Neural cell (in vitro differentiated cells): ENCODE measurements around the gene TPSG1. TPM values are rescaled to one million over a fixed set of nuclear protein-coding genes. Genes with fewer than 3 reads are reported as not detected.

Experiments used
- H2AFZ ChIP-seq: fragments of 200-600, 300-800 bp; sonication (generic), shearing (Covaris generic); 2 replicates; pipeline ENCODE4 v1.6.0; 2014; ENCODE audit warnings: low read depth, mild to moderate bottlenecking, antibody characterized with exemption, low read length, moderate library complexity
- H3F3A ChIP-seq: fragments of 200-600 bp; shearing (Covaris generic); 2 replicates; pipeline ENCODE4 v1.6.1; 2016; ENCODE audit warnings: mild to moderate bottlenecking, moderate library complexity, mixed read lengths, antibody characterized with exemption, low read length; ENCODE audit not compliant: insufficient read depth, poor library complexity, severe bottlenecking
- H3K27ac ChIP-seq: fragments of 200-600, 300-800 bp; sonication (generic), shearing (Covaris generic); 2 replicates; pipeline ENCODE4 v1.5.1; 2014; ENCODE audit warnings: mild to moderate bottlenecking, low read length, moderate library complexity
- H3K27me3 ChIP-seq: fragments of 300-800, 200-600 bp; sonication (generic), shearing (Covaris generic); 2 replicates; pipeline ENCODE4 v1.6.0; 2014; ENCODE audit warnings: mild to moderate bottlenecking, low read depth, low read length, moderate library complexity; ENCODE audit not compliant: insufficient read depth
- H3K36me3 ChIP-seq: fragments of 300-800, 200-600 bp; sonication (generic), shearing (Covaris generic); 2 replicates; pipeline ENCODE4 v1.5.1; 2014; ENCODE audit warnings: mild to moderate bottlenecking, antibody characterized with exemption, low read length, moderate library complexity; ENCODE audit not compliant: insufficient read depth
- H3K4me2 ChIP-seq: fragments of 300-800, 200-600 bp; sonication (generic), shearing (Covaris generic); 2 replicates; pipeline ENCODE4 v1.6.0; 2014; ENCODE audit warnings: mild to moderate bottlenecking, low read length
- H3K4me3 ChIP-seq: fragments of 300-800, 200-600 bp; sonication (generic), shearing (Covaris generic); 2 replicates; pipeline ENCODE4 v1.5.1; 2014; ENCODE audit warnings: mild to moderate bottlenecking, low read length, moderate library complexity
- H3K79me2 ChIP-seq: fragments of 200-600 bp; shearing (Covaris generic); replicated peaks from 2 replicates; pipeline ENCODE4 v1.6.0; 2014; ENCODE audit warnings: mild to moderate bottlenecking, low read length, moderate library complexity; ENCODE audit not compliant: insufficient read depth
- H3K9ac ChIP-seq: fragments of 300-800, 200-600 bp; sonication (generic), shearing (Covaris generic); 2 replicates; pipeline ENCODE4 v1.6.1; 2016; ENCODE audit warnings: mild to moderate bottlenecking, low read length, mixed read lengths
- H3K9me2 ChIP-seq: fragments of 200-600 bp; shearing (Covaris generic); 2 replicates; pipeline ENCODE4 v1.6.1; 2016; ENCODE audit warnings: mild to moderate bottlenecking, low read length, mixed read lengths; ENCODE audit not compliant: insufficient read depth
- H3K9me3 ChIP-seq: fragments of 200-600, 300-800 bp; sonication (generic), shearing (Covaris generic); 2 replicates; pipeline ENCODE4 v1.6.1; 2016; ENCODE audit warnings: mild to moderate bottlenecking, mixed run types, low read length, moderate library complexity, mixed read lengths
- H4K20me1 ChIP-seq: fragments of 200-600 bp; shearing (Covaris generic); 2 replicates; pipeline ENCODE4 v1.6.1; 2016; ENCODE audit warnings: mild to moderate bottlenecking, mixed run types; ENCODE audit not compliant: insufficient read depth
- EP300 ChIP-seq: fragments of 450-650 bp; conservative IDR thresholded peaks from 2 replicates; pipeline ENCODE4 v1.6.1; 2014; ENCODE audit warnings: antibody characterized with exemption, mild to moderate bottlenecking, moderate library complexity; ENCODE audit not compliant: poor library complexity, severe bottlenecking
- EZH2 ChIP-seq: fragments of 200-600, 300-800 bp; shearing (Covaris generic), sonication (generic); IDR thresholded peaks from 2 replicates; pipeline ENCODE4 v1.6.1; 2014; ENCODE audit warnings: antibody characterized with exemption, low read length, borderline replicate concordance, mild to moderate bottlenecking; ENCODE audit not compliant: insufficient read depth, poor library complexity, severe bottlenecking
- MXI1 ChIP-seq: fragments of 450-650 bp; conservative IDR thresholded peaks from 2 replicates; pipeline ENCODE4 v1.6.1; 2014; ENCODE audit warnings: antibody characterized with exemption, mild to moderate bottlenecking; ENCODE audit not compliant: poor library complexity, severe bottlenecking
- POLR2AphosphoS5 ChIP-seq: IDR thresholded peaks from 2 replicates; pipeline ENCODE4 v1.6.1; 2012
- RAD21 ChIP-seq: fragments of 450-650 bp; conservative IDR thresholded peaks from 2 replicates; pipeline ENCODE4 v1.6.1; 2014; ENCODE audit warnings: antibody characterized with exemption, mild to moderate bottlenecking, moderate library complexity
- REST ChIP-seq: IDR thresholded peaks from 2 replicates; pipeline ENCODE4 v1.6.1; 2012; ENCODE audit warnings: borderline replicate concordance
- SMC3 ChIP-seq: fragments of 450-650 bp; conservative IDR thresholded peaks from 2 replicates; pipeline ENCODE4 v1.6.1; 2014; ENCODE audit warnings: antibody characterized with exemption, mild to moderate bottlenecking, moderate library complexity; ENCODE audit not compliant: poor library complexity
- TAF1 ChIP-seq: IDR thresholded peaks from 2 replicates; pipeline ENCODE4 v1.6.1; 2012; ENCODE audit warnings: low read depth
- polyA plus RNA-seq: library from polyadenylated mRNA; depleted of rRNA; stranded (reverse); fragments of >200 nt; gene quantifications from 2 replicates; pipeline ENCODE4 v1.2.3, GENCODE V29; 2014
- TF ChIP-seq, protein P1 (sequence below): fragments of 450-650 bp; IDR thresholded peaks from 2 replicates; pipeline ENCODE4 v1.5.1; 2014; ENCODE audit warnings: antibody characterized with exemption, mild to moderate bottlenecking, moderate library complexity; ENCODE audit not compliant: poor library complexity, severe bottlenecking

The TPSG1 gene
- polyA plus RNA-seq, 1 donor from 2014 or later = not detected

- TF ChIP-seq EP300 (no peak), SMC3 (no peak), RAD21 (no peak), EZH2 (no peak), TAF1 (no peak), REST (no peak)
- TF ChIP-seq, protein P1, sequence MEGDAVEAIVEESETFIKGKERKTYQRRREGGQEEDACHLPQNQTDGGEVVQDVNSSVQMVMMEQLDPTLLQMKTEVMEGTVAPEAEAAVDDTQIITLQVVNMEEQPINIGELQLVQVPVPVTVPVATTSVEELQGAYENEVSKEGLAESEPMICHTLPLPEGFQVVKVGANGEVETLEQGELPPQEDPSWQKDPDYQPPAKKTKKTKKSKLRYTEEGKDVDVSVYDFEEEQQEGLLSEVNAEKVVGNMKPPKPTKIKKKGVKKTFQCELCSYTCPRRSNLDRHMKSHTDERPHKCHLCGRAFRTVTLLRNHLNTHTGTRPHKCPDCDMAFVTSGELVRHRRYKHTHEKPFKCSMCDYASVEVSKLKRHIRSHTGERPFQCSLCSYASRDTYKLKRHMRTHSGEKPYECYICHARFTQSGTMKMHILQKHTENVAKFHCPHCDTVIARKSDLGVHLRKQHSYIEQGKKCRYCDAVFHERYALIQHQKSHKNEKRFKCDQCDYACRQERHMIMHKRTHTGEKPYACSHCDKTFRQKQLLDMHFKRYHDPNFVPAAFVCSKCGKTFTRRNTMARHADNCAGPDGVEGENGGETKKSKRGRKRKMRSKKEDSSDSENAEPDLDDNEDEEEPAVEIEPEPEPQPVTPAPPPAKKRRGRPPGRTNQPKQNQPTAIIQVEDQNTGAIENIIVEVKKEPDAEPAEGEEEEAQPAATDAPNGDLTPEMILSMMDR = no peak
- no peak overlapping the region for H3K27ac ChIP-seq
- no peaks in the 10 kb centered on the region for H3F3A ChIP-seq
- no peak overlapping the region for H3K9ac ChIP-seq
- H3K79me2 ChIP-seq = no peaks in the 10 kb centered on the region
- H3K4me2 ChIP-seq = no peak overlapping the region
- no peaks in the 10 kb centered on the region for H3K9me2 ChIP-seq
- H3K9me3 ChIP-seq = no peaks in the 10 kb centered on the region
- no peaks in the 10 kb centered on the region for H3K36me3 ChIP-seq
- H3K27me3 ChIP-seq = peaks cover 15% of the 10 kb centered on the region
- no peaks in the 10 kb centered on the region for H4K20me1 ChIP-seq
- no peak overlapping the region for H3K4me3 ChIP-seq
- H2AFZ ChIP-seq = no peak overlapping the region
Measured at GRCh38 chr16:1259760-1260068, 34.6 kb upstream of the TPSG1 start.

DNA sequence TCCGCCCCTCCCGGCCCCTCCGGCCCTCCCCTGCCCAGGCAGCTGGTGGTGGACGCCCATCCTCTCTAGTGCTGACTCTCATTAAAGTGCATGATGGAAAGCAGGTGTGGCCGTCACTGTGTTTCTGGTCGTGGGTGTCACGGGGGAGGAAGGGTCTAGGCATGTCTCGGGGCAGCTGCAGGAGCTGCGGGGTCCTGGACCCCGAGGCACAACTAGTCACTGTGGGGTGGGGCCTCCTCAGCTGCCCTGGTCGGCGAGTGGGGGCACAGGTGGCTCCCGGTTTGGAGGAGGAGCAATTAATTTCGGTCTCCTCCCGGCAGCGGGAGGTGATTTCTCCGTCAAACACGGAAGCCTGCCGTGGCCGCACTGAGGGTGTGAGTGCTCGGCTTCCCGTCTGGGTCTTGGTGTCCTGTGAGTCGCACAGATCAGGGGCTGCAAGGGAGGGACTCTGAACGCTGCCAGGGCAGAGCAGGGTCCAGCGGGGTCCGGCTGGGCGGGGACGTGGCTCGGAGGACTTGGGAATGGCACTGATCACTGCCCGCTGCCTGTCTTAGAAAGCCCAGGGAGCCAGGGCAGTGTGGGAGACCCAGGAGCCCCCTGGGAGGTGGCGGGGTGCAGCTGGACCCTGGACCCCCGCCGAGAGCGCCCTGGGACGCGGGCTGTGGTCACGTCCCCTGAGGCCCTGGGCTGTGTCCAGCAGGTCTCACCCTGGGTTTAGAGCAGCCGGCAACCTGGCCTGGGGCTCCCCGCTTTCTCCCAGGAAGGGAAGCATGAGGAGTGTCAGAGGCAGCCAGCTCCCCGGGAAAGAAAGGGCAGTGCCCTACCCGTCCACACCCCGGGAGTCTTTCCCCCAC, 34.1 kb upstream of the TPSG1 start:
- Histone ChIP-seq H3K9me2 (no peaks in the 10 kb centered on the region), H3K27ac (no peak overlapping the region), H4K20me1 (no peaks in the 10 kb centered on the region), H3K27me3 (peaks cover 15% of the 10 kb centered on the region), H3K4me2 (no peak overlapping the region), H3K9me3 (no peaks in the 10 kb centered on the region), H3K9ac (no peak overlapping the region), H2AFZ (no peak overlapping the region), H3K4me3 (no peak overlapping the region), H3F3A (no peaks in the 10 kb centered on the region), H3K36me3 (no peaks in the 10 kb centered on the region), H3K79me2 (no peaks in the 10 kb centered on the region)
- no peak for TF ChIP-seq EZH2
- TF ChIP-seq SMC3 = no peak
- no peak for TF ChIP-seq POLR2AphosphoS5
- no peak for TF ChIP-seq RAD21
- TF ChIP-seq, protein P1 = no peak
- no peak for TF ChIP-seq REST
- TF ChIP-seq MXI1 = no peak
- no peak for TF ChIP-seq EP300
- no peak for TF ChIP-seq TAF1
